Activated CD8-positive, alpha-beta memory T cell treated with anti-CD3 and anti-CD28 coated beads, Interleukin-2, amount 10 ng/mL, durations not matched to agents 7 days and 5 days (primary cell): ENCODE data around the gene COP1. TPM values are rescaled to one million over a fixed set of nuclear protein-coding genes. Genes with fewer than 3 reads are reported as not detected.
"Not testable (repeated sequence)": the region's sequence is repeated elsewhere in the genome, so short reads cannot be mapped to it uniquely, and the experiment has no call there.

Experiments used
- ATAC-seq: fragments of 150-1000 bp; cut with Tn5 transposase; one replicate; pipeline ENCODE4 v1.10.0; 2021; ENCODE audit warnings: moderate library complexity
- CTCF ChIA-PET: fragments of 350-600 bp; sonication (Branson Sonifier 250); formaldehyde crosslinking; loops from one replicate; lab custom pipeline; 2021; ENCODE audit warnings: antibody characterized with exemption; lab: Charles Lee
- DNase-seq: peaks from one replicate; pipeline ENCODE4 v3.0.0-alpha.2; 2020
- H3K27ac Mint-ChIP-seq: one replicate; pipeline ENCODE4 v1.8.0; 2021; ENCODE audit warnings: mild to moderate bottlenecking, mixed read lengths
- H3K27me3 Mint-ChIP-seq: one replicate; pipeline ENCODE4 v1.8.0; 2021; ENCODE audit warnings: mixed read lengths
- H3K36me3 Mint-ChIP-seq: one replicate; pipeline ENCODE4 v1.8.0; 2021; ENCODE audit warnings: mild to moderate bottlenecking, mixed read lengths
- H3K4me1 Mint-ChIP-seq: one replicate; pipeline ENCODE4 v1.8.0; 2021; ENCODE audit warnings: mixed read lengths
- H3K4me3 Mint-ChIP-seq: one replicate; pipeline ENCODE4 v1.8.0; 2021; ENCODE audit warnings: mild to moderate bottlenecking, moderate library complexity, mixed read lengths
- H3K9me3 Mint-ChIP-seq: one replicate; pipeline ENCODE4 v1.8.0; 2022; ENCODE audit warnings: low read depth, mixed read lengths
- total RNA-seq, 2 experiments: library from RNA; stranded (reverse); gene quantifications; one replicate each; pipeline ENCODE4 v1.2.3, GENCODE V29; 2021

Gene COP1
- total RNA-seq, 2 experiments from 2014 or later: 37.5 to 47.8 TPM

GRCh38 chr1:175983363-175983762 is 223.7 kb downstream of the COP1 start:
- H3K4me1 Mint-ChIP-seq, ATAC-seq, H3K27me3 Mint-ChIP-seq, CTCF ChIA-PET, H3K4me3 Mint-ChIP-seq, H3K27ac Mint-ChIP-seq, DNase-seq: not testable (repeated sequence)
- H3K9me3 Mint-ChIP-seq: peaks cover 17% of the 10 kb centered on the region
- H3K36me3 Mint-ChIP-seq: peaks cover 67% of the 10 kb centered on the region

- peaks cover 17% of the 10 kb centered on the region for H3K9me3 Mint-ChIP-seq
- H3K4me3 Mint-ChIP-seq: no peak overlapping the region
- no peak for ATAC-seq
- CTCF ChIA-PET: no interaction called here
- H3K27ac Mint-ChIP-seq: no peak overlapping the region
- DNase-seq: no peak
- H3K36me3 Mint-ChIP-seq: peaks cover 52% of the 10 kb centered on the region
- H3K4me1 Mint-ChIP-seq: no peaks in the 10 kb centered on the region
- H3K27me3 Mint-ChIP-seq: no peaks in the 10 kb centered on the region
Observed at GRCh38 chr1:175981128-175981527, 226.0 kb downstream of the COP1 start.

- peaks cover 39% of the 10 kb centered on the region for H3K36me3 Mint-ChIP-seq
- no peak overlapping the region for H3K4me3 Mint-ChIP-seq
Observed at GRCh38 chr1:175978926-175979325, 228.2 kb downstream of the COP1 start.

GRCh38 chr1:175978476-175978875 is 228.6 kb downstream of the COP1 start:
- no peak for ATAC-seq
- Mint-ChIP-seq H3K9me3 (peaks cover 8% of the 10 kb centered on the region), H3K27ac (no peak overlapping the region), H3K4me3 (no peak overlapping the region), H3K27me3 (no peaks in the 10 kb centered on the region), H3K36me3 (peaks cover 38% of the 10 kb centered on the region), H3K4me1 (no peaks in the 10 kb centered on the region)
- CTCF ChIA-PET: no interaction called here
- DNase-seq: no peak

More at GRCh38 chr1:175978926-175979325, 228.2 kb downstream of the COP1 start:
- DNase-seq: no peak
- Mint-ChIP-seq H3K27ac (no peak overlapping the region), H3K9me3 (peaks cover 11% of the 10 kb centered on the region), H3K4me1 (no peaks in the 10 kb centered on the region), H3K27me3 (no peaks in the 10 kb centered on the region)
- no peak for ATAC-seq
- CTCF ChIA-PET: no interaction called here

- no peak for DNase-seq
- no peak overlapping the region for H3K27ac Mint-ChIP-seq
- H3K27me3 Mint-ChIP-seq: no peaks in the 10 kb centered on the region
- CTCF ChIA-PET: no interaction called here
- peaks cover 7% of the 10 kb centered on the region for H3K9me3 Mint-ChIP-seq
- ATAC-seq: no peak
- peaks cover 26% of the 10 kb centered on the region for H3K36me3 Mint-ChIP-seq
- no peaks in the 10 kb centered on the region for H3K4me1 Mint-ChIP-seq
- H3K4me3 Mint-ChIP-seq: no peak overlapping the region
Observed at GRCh38 chr1:175976865-175977642, 230.0 kb downstream of the COP1 start.

GRCh38 chr1:175969231-175969630 is 237.9 kb downstream of the COP1 start:
- DNase-seq: no peak
- no peaks in the 10 kb centered on the region for H3K27me3 Mint-ChIP-seq
- H3K4me1 Mint-ChIP-seq: no peaks in the 10 kb centered on the region
- peaks cover 21% of the 10 kb centered on the region for H3K36me3 Mint-ChIP-seq
- no peak overlapping the region for H3K27ac Mint-ChIP-seq
- CTCF ChIA-PET: no interaction called here
- ATAC-seq: no peak
- H3K4me3 Mint-ChIP-seq: no peak overlapping the region
- no peaks in the 10 kb centered on the region for H3K9me3 Mint-ChIP-seq

- no peaks in the 10 kb centered on the region for H3K9me3 Mint-ChIP-seq
- H3K36me3 Mint-ChIP-seq: peaks cover 17% of the 10 kb centered on the region
- ATAC-seq: no peak
- CTCF ChIA-PET: no interaction called here
- no peaks in the 10 kb centered on the region for H3K4me1 Mint-ChIP-seq
- no peak overlapping the region for H3K27ac Mint-ChIP-seq
- DNase-seq: no peak
- no peaks in the 10 kb centered on the region for H3K27me3 Mint-ChIP-seq
- no peak overlapping the region for H3K4me3 Mint-ChIP-seq
Observed at GRCh38 chr1:175968486-175969172, 238.5 kb downstream of the COP1 start.

GRCh38 chr1:175963740-175964139 is 243.3 kb downstream of the COP1 start:
- no peaks in the 10 kb centered on the region for H3K4me1 Mint-ChIP-seq
- H3K9me3 Mint-ChIP-seq: no peaks in the 10 kb centered on the region
- H3K27me3 Mint-ChIP-seq: no peaks in the 10 kb centered on the region
- H3K4me3 Mint-ChIP-seq: no peak overlapping the region
- no peak for ATAC-seq
- H3K27ac Mint-ChIP-seq: no peak overlapping the region
- no peak for DNase-seq
- CTCF ChIA-PET: no interaction called here
- peaks cover 22% of the 10 kb centered on the region for H3K36me3 Mint-ChIP-seq

- Mint-ChIP-seq H3K27ac (no peak overlapping the region), H3K4me3 (no peak overlapping the region), H3K4me1 (no peaks in the 10 kb centered on the region), H3K27me3 (no peaks in the 10 kb centered on the region), H3K9me3 (no peaks in the 10 kb centered on the region), H3K36me3 (peaks cover 20% of the 10 kb centered on the region)
- ATAC-seq (no peak), DNase-seq (no peak)
- CTCF ChIA-PET: no interaction called here
Observed at GRCh38 chr1:175960169-175960568, 246.9 kb downstream of the COP1 start.

- Mint-ChIP-seq H3K4me3 (no peak overlapping the region), H3K4me1 (no peaks in the 10 kb centered on the region), H3K27ac (no peak overlapping the region), H3K9me3 (peaks cover 7% of the 10 kb centered on the region), H3K36me3 (peaks cover 42% of the 10 kb centered on the region), H3K27me3 (no peaks in the 10 kb centered on the region)
- CTCF ChIA-PET: no interaction called here
- no peak for DNase-seq
- no peak for ATAC-seq
Observed at GRCh38 chr1:175951627-175952026, 255.5 kb downstream of the COP1 start.

GRCh38 chr1:175947771-175948170 is 259.3 kb downstream of the COP1 start:
- Mint-ChIP-seq H3K4me1 (no peaks in the 10 kb centered on the region), H3K36me3 (peaks cover 55% of the 10 kb centered on the region), H3K9me3 (peaks cover 7% of the 10 kb centered on the region), H3K4me3 (no peak overlapping the region), H3K27me3 (no peaks in the 10 kb centered on the region), H3K27ac (no peak overlapping the region)
- CTCF ChIA-PET: no interaction called here
- ATAC-seq (no peak), DNase-seq (no peak)

GRCh38 chr1:175944591-175944990 is 262.5 kb downstream of the COP1 start:
- CTCF ChIA-PET: no interaction called here
- Mint-ChIP-seq H3K36me3 (peaks cover 68% of the 10 kb centered on the region), H3K9me3 (no peaks in the 10 kb centered on the region), H3K27ac (no peak overlapping the region), H3K4me1 (no peaks in the 10 kb centered on the region), H3K27me3 (no peaks in the 10 kb centered on the region), H3K4me3 (no peak overlapping the region)
- DNase-seq: no peak
- ATAC-seq: no peak

GRCh38 chr1:175941164-175941563 is 265.9 kb downstream of the COP1 start:
- DNase-seq (no peak), ATAC-seq (no peak)
- Mint-ChIP-seq H3K27ac (no peak overlapping the region), H3K4me3 (no peak overlapping the region), H3K27me3 (no peaks in the 10 kb centered on the region), H3K36me3 (peaks cover 62% of the 10 kb centered on the region), H3K4me1 (no peaks in the 10 kb centered on the region), H3K9me3 (peaks cover 3% of the 10 kb centered on the region)
- CTCF ChIA-PET: no interaction called here

GRCh38 chr1:175936736-175937135 is 270.4 kb downstream of the COP1 start:
- ATAC-seq: no peak

More at GRCh38 chr1:175936736-175937135, 270.4 kb downstream of the COP1 start:
- Mint-ChIP-seq H3K9me3 (peaks cover 3% of the 10 kb centered on the region), H3K4me1 (no peaks in the 10 kb centered on the region), H3K27ac (no peak overlapping the region), H3K27me3 (no peaks in the 10 kb centered on the region), H3K36me3 (peaks cover 41% of the 10 kb centered on the region), H3K4me3 (no peak overlapping the region)
- CTCF ChIA-PET: no interaction called here
- no peak for DNase-seq
